Osteoblast (primary cell): ENCODE data around the gene NRG3. TPM values are rescaled to one million over a fixed set of nuclear protein-coding genes. Genes with fewer than 3 reads are reported as not detected.

Experiments used
- DNase-seq: peaks from one replicate; pipeline ENCODE4 v3.0.0; 2011; ENCODE audit warnings: low spot score, mixed read lengths; ENCODE audit not compliant: insufficient read length; ENCODE audit errors: missing footprints
- H2AFZ ChIP-seq: 2 replicates; pipeline ENCODE4 v1.6.0; 2011; ENCODE audit warnings: mild to moderate bottlenecking, low read length
- H3K27ac ChIP-seq: 2 replicates; pipeline ENCODE4 v1.5.1; 2011; ENCODE audit warnings: mild to moderate bottlenecking, low read depth, low read length, moderate library complexity
- H3K27me3 ChIP-seq: 2 replicates; pipeline ENCODE4 v1.6.0; 2012; ENCODE audit warnings: mild to moderate bottlenecking, control low read depth, inconsistent platforms, low read length, moderate library complexity; ENCODE audit not compliant: insufficient read depth
- H3K36me3 ChIP-seq: 2 replicates; pipeline ENCODE4 v1.5.1; 2011; ENCODE audit warnings: mild to moderate bottlenecking, low read length, control low read depth, moderate library complexity; ENCODE audit not compliant: insufficient read depth
- H3K4me1 ChIP-seq: 2 replicates; pipeline ENCODE4 v1.5.1; 2011; ENCODE audit warnings: mild to moderate bottlenecking, low read length, control low read depth, moderate library complexity; ENCODE audit not compliant: insufficient read depth
- H3K4me2 ChIP-seq: 2 replicates; pipeline ENCODE4 v1.6.0; 2011; ENCODE audit warnings: mild to moderate bottlenecking, low read length; ENCODE audit not compliant: insufficient read depth
- H3K4me3 ChIP-seq: fragments of 200-600 bp; sonication (generic); 3 replicates; pipeline ENCODE4 v1.5.1; 2012; ENCODE audit warnings: mild to moderate bottlenecking, low read length, inconsistent platforms; ENCODE audit not compliant: insufficient read depth
- H3K79me2 ChIP-seq: 2 replicates; pipeline ENCODE4 v1.6.0; 2012; ENCODE audit warnings: mild to moderate bottlenecking, low read length, control low read depth, inconsistent platforms; ENCODE audit not compliant: insufficient read depth
- H3K9me3 ChIP-seq: 2 replicates; pipeline ENCODE4 v1.5.1; 2011; ENCODE audit warnings: low read depth, low read length, control low read depth
- H4K20me1 ChIP-seq: 2 replicates; pipeline ENCODE4 v1.6.0; 2012; ENCODE audit warnings: mild to moderate bottlenecking, low read length, control low read depth; ENCODE audit not compliant: insufficient read depth
- CTCF ChIP-seq: IDR thresholded peaks from 2 replicates; pipeline ENCODE4 v1.5.1; 2011; ENCODE audit warnings: mild to moderate bottlenecking, low read depth, low read length, moderate library complexity; ENCODE audit errors: extremely low read depth
- total RNA-seq: library from RNA; depleted of rRNA; stranded (reverse); fragments of >200 nt; gene quantifications from 2 replicates; pipeline ENCODE4 v1.2.3, GENCODE V29; 2012

Gene NRG3
- total RNA-seq, 1 donor = not detected

GRCh38 chr10:82961864-82962263 is 1086.9 kb downstream of the NRG3 start:
- DNase-seq = no peak
- H4K20me1 ChIP-seq = no peaks in the 10 kb centered on the region
- no peak for TF ChIP-seq CTCF
- no peaks in the 10 kb centered on the region for H3K4me1 ChIP-seq
- H3K9me3 ChIP-seq = no peaks in the 10 kb centered on the region
- no peak overlapping the region for H3K27ac ChIP-seq
- H3K36me3 ChIP-seq = no peaks in the 10 kb centered on the region
- no peaks in the 10 kb centered on the region for H3K79me2 ChIP-seq
- H3K4me3 ChIP-seq = no peak overlapping the region
- H2AFZ ChIP-seq = no peak overlapping the region
- H3K27me3 ChIP-seq = no peaks in the 10 kb centered on the region
- H3K4me2 ChIP-seq = no peak overlapping the region

GRCh38 chr10:82966130-82966529 is 1091.1 kb downstream of the NRG3 start:
- Histone ChIP-seq H3K4me3 (no peak overlapping the region), H3K4me2 (no peak overlapping the region), H3K4me1 (no peaks in the 10 kb centered on the region), H3K36me3 (no peaks in the 10 kb centered on the region), H3K9me3 (no peaks in the 10 kb centered on the region), H3K27me3 (no peaks in the 10 kb centered on the region), H3K27ac (no peak overlapping the region), H2AFZ (no peak overlapping the region), H4K20me1 (no peaks in the 10 kb centered on the region), H3K79me2 (no peaks in the 10 kb centered on the region)
- TF ChIP-seq CTCF = no peak
- no peak for DNase-seq

GRCh38 chr10:82968533-82968932 is 1093.5 kb downstream of the NRG3 start:
- Histone ChIP-seq H3K4me2 (no peak overlapping the region), H3K79me2 (no peaks in the 10 kb centered on the region), H4K20me1 (no peaks in the 10 kb centered on the region), H3K9me3 (no peaks in the 10 kb centered on the region), H3K36me3 (no peaks in the 10 kb centered on the region), H3K4me3 (no peak overlapping the region), H3K27me3 (no peaks in the 10 kb centered on the region), H3K4me1 (no peaks in the 10 kb centered on the region), H2AFZ (no peak overlapping the region), H3K27ac (no peak overlapping the region)
- DNase-seq = no peak
- TF ChIP-seq CTCF = no peak

GRCh38 chr10:82969405-82969804 is 1094.4 kb downstream of the NRG3 start:
- Histone ChIP-seq H4K20me1 (no peaks in the 10 kb centered on the region), H3K4me2 (no peak overlapping the region), H3K4me3 (no peak overlapping the region), H3K27me3 (no peaks in the 10 kb centered on the region), H3K9me3 (no peaks in the 10 kb centered on the region), H3K4me1 (no peaks in the 10 kb centered on the region), H3K79me2 (no peaks in the 10 kb centered on the region), H2AFZ (no peak overlapping the region), H3K36me3 (no peaks in the 10 kb centered on the region), H3K27ac (no peak overlapping the region)
- DNase-seq = peak; percentile 45
- TF ChIP-seq CTCF = peak; percentile 48
